Tibial artery (tissue), 4 donors: ENCODE results near the gene FRMD5.
A peak's percentile ranks its signal among the peaks of the same experiment; 100 is the strongest.

ENCODE experiments used
- DNase-seq, 2 donors: peaks; one replicate each; pipeline ENCODE4 v3.0.0-alpha.2; 2019
- H3K27ac ChIP-seq, 2 donors: fragments of 200-600 bp; sonication (generic) in 1 of 2; 1 replicate in 1 of 2; 2 replicates in 1 of 2; pipeline ENCODE4 v1.5.1; 2018 to 2019; ENCODE audit warnings: mild to moderate bottlenecking in 1 of 2
- H3K27me3 ChIP-seq, 2 donors: fragments of 200-600 bp; sonication (generic) in 1 of 2; one replicate each; pipeline versions ENCODE4 v1.5.1 to v1.6.0; 2016 to 2019
- H3K36me3 ChIP-seq, 3 donors: fragments of 200-600 bp; sonication (generic) in 2 of 3; one replicate each; pipeline ENCODE4 v1.5.1; 2016 to 2019; ENCODE audit warnings: mild to moderate bottlenecking in 2 of 3
- H3K4me1 ChIP-seq, 4 donors: fragments of 200-600 bp; sonication (generic) in 2 of 4; 1 replicate in 3 of 4; 2 replicates in 1 of 4; pipeline ENCODE4 v1.5.1; 2016 to 2019
- H3K4me3 ChIP-seq, 2 donors: fragments of 200-600 bp; sonication (generic) in 1 of 2; 1 replicate in 1 of 2; 2 replicates in 1 of 2; pipeline ENCODE4 v1.5.1; 2018 to 2019; ENCODE audit warnings: mild to moderate bottlenecking in 2 of 2
- H3K9me3 ChIP-seq, 3 donors: fragments of 200-600 bp; sonication (generic) in 1 of 3; one replicate each; pipeline ENCODE4 v1.5.1; 2016 to 2019
- intact Hi-C: fragments of 100-400 bp; cut with DNase I; formaldehyde crosslinking; loops from one replicate; pipeline ENCODE4 v1.15.0; 2023; ENCODE audit warnings: low total_unique reads
- TF ChIP-seq, protein P1 (sequence below), 2 experiments: fragments of 200-600 bp in 1 of 2; fragments of 450-650 bp in 1 of 2; IDR thresholded peaks; one replicate each; pipeline ENCODE4 v1.5.1; 2017 to 2019; ENCODE audit warnings: antibody characterized with exemption in 2 of 2, mild to moderate bottlenecking in 1 of 2, moderate library complexity in 1 of 2

Gene FRMD5

DNA sequence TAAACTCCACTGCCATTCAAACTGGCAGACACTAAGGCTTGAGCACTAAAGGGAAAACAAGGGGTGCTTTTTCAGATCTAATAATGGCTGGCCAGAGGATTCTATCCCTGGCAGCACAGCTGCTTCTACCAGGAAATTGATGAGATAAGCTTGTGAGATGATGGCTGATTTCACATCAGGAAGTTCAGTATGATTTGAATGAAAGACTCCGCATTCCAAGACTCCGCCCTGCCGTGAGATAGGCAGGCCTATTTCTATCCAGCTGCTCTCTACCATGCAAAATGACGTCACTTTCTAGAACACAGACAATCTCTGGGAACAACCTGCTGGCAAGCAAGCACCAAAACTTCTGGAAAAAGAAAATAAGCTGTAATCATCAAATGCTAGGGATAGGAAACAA is 196.5 kb downstream of the FRMD5 start:
- intact Hi-C loops: no loop called here
- H3K9me3 ChIP-seq: no peaks in the 10 kb centered on the region
- peaks cover 0 to 4% (median 0%) of the 10 kb centered on the region in 4 donors for H3K4me1 ChIP-seq
- TF ChIP-seq, protein P1, sequence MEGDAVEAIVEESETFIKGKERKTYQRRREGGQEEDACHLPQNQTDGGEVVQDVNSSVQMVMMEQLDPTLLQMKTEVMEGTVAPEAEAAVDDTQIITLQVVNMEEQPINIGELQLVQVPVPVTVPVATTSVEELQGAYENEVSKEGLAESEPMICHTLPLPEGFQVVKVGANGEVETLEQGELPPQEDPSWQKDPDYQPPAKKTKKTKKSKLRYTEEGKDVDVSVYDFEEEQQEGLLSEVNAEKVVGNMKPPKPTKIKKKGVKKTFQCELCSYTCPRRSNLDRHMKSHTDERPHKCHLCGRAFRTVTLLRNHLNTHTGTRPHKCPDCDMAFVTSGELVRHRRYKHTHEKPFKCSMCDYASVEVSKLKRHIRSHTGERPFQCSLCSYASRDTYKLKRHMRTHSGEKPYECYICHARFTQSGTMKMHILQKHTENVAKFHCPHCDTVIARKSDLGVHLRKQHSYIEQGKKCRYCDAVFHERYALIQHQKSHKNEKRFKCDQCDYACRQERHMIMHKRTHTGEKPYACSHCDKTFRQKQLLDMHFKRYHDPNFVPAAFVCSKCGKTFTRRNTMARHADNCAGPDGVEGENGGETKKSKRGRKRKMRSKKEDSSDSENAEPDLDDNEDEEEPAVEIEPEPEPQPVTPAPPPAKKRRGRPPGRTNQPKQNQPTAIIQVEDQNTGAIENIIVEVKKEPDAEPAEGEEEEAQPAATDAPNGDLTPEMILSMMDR (IDR thresholded peaks at IDR 0.05): no peak
- no peaks in the 10 kb centered on the region for H3K27me3 ChIP-seq
- no peaks in the 10 kb centered on the region for H3K36me3 ChIP-seq
- no peak overlapping the region for H3K4me3 ChIP-seq
- H3K27ac ChIP-seq: no peak overlapping the region
- DNase-seq: peak in 1 of 2 donors; percentile 24

DNA sequence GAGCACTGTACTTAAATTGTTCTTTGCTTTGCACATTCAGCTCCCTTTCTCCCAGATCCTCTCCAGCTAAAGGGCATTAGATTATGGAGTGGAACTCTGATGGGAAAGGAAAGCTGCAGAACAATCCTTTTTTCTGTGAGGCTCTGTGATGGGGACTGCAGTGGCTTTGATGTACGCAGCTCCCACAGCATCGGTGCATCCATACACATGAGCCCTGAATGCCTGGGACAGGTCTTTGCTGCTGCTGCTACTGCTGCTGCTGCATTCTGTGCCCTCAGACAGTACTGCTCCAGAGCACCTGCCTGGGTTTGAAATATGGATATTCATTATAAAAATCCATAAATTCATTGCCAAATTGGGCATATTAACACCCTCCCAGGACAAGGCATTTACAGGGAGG is 203.9 kb downstream of the FRMD5 start:
- no peak for DNase-seq
- no peaks in the 10 kb centered on the region for H3K36me3 ChIP-seq
- intact Hi-C loops: no loop called here
- H3K27me3 ChIP-seq: no peaks in the 10 kb centered on the region
- TF ChIP-seq, protein P1 (IDR thresholded peaks at IDR 0.05): no peak
- H3K9me3 ChIP-seq: no peaks in the 10 kb centered on the region
- no peak overlapping the region for H3K27ac ChIP-seq
- no peak overlapping the region for H3K4me3 ChIP-seq
- no peaks in the 10 kb centered on the region for H3K4me1 ChIP-seq

DNA sequence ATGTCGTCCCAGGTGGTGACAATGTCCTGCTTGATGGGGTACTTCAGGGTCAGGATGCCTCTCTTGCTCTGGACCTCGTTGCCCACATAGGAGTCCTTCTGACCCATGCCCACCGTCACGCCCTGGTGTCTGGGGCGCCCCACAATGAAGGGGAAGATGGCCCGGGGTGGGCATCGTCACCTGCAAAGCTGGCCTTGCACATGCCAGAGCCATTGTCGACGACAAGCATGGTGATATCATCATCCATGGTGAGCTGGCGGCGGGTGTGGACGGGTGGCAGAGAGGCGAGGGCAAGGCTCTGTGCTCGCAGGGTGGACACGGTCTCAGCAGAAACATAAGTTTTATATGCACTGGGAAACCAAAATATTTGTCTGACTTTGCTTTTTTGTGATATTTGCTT is 205.1 kb downstream of the FRMD5 start:
- TF ChIP-seq, protein P1 (IDR thresholded peaks at IDR 0.05): no peak
- H3K4me1 ChIP-seq: no peaks in the 10 kb centered on the region
- no peaks in the 10 kb centered on the region for H3K36me3 ChIP-seq
- intact Hi-C loops: no loop called here
- no peaks in the 10 kb centered on the region for H3K27me3 ChIP-seq
- H3K9me3 ChIP-seq: no peaks in the 10 kb centered on the region
- H3K4me3 ChIP-seq: no peak overlapping the region
- H3K27ac ChIP-seq: no peak overlapping the region
- DNase-seq: no peak

DNA sequence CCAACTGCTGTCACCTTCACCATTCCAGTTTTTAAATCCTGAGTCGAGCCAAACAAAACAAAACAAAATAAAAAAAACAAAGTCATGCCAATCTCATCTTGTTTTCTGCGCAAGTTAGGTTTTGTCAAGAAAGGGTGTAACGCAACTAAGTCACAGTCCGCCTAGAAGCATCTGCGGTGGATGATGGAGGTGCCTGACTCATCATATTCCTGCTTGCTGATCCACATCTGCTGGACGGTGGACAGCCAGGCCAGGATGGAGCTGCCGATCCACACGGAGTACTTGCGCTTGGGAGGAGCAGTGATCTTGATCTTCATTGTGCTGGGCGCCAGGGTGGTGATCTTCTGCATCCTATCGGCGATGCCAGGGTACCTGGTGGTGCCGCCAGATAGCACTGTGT is 206.2 kb downstream of the FRMD5 start:
- H3K27me3 ChIP-seq: peaks cover 0 to 3% of the 10 kb centered on the region in 2 donors
- no peak for DNase-seq
- TF ChIP-seq, protein P1 (IDR thresholded peaks at IDR 0.05): no peak
- H3K9me3 ChIP-seq: no peaks in the 10 kb centered on the region
- H3K27ac ChIP-seq: no peak overlapping the region
- no peaks in the 10 kb centered on the region for H3K4me1 ChIP-seq
- H3K36me3 ChIP-seq: no peaks in the 10 kb centered on the region
- no peak overlapping the region for H3K4me3 ChIP-seq
- intact Hi-C loops: no loop called here

DNA sequence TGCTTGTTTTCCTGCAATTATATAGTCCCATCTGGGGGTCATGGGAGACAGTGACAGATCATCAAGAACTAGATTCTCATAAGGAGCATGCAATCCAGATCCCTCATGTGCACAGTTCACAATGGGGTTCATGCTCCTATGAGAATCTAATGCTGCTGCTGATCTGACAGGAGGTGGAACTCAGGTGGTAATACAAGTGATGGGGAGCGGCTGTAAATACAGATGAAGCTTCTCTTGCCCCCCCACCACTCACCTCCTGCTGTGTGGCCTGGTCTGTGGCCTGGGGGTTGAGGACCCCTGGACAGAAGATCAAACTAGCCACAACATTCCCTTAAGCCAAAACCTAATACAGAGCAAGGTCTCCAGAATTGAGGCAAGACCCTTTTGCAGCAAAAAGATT is 207.1 kb downstream of the FRMD5 start:
- Histone ChIP-seq H3K27me3 (peaks cover 0 to 3% of the 10 kb centered on the region in 2 donors), H3K4me3 (no peak overlapping the region), H3K27ac (no peak overlapping the region), H3K4me1 (no peaks in the 10 kb centered on the region), H3K9me3 (no peaks in the 10 kb centered on the region), H3K36me3 (no peaks in the 10 kb centered on the region)
- no peak for DNase-seq
- intact Hi-C loops: no loop called here
- TF ChIP-seq, protein P1 (IDR thresholded peaks at IDR 0.05): no peak
